ENCODE results near the gene HBG2. TPM values are rescaled to one million over a fixed set of nuclear protein-coding genes. Genes with fewer than 3 reads are reported as not detected.

HBG2 gene
- total and polyA plus RNA-seq, 2 of the 8 experiments (the other 6 are each of a cell fraction or from before 2014, with no cell fraction given): 0.23 TPM; not detected in 1

GRCh38 chr11:5285703-5286340, 31.2 kb upstream of the HBG2 start (continued):
- TF ChIP-seq FOSL1 (IDR thresholded peaks at IDR 0.05; ENCODE audit: insufficient read depth, low read depth, low read length) (no peak), POLR2AphosphoS5 (IDR thresholded peaks at IDR 0.05; ENCODE audit: low read depth, low read length) (no peak), KDM1A (IDR thresholded peaks at IDR 0.05; ENCODE audit: borderline replicate concordance, low read length) (no peak), ATF2 (IDR thresholded peaks at IDR 0.05; ENCODE audit: low read length) (no peak), CEBPB (IDR thresholded peaks at IDR 0.05; ENCODE audit: low read depth, low read length) (no peak), SUZ12 (IDR thresholded peaks at IDR 0.05; ENCODE audit: low read length) (no peak), YY1 (IDR thresholded peaks at IDR 0.05; ENCODE audit: low read depth, low read length) (no peak)
